ENCODE data around the gene BRI3. TPM values are rescaled to one million over a fixed set of nuclear protein-coding genes. Genes with fewer than 3 reads are reported as not detected.
A peak's percentile ranks its signal among the peaks of the same experiment; 100 is the strongest.

Gene BRI3
- polyA plus RNA-seq, 1 donor (not counting 4 experiments of a cell fraction or from before 2014, with no cell fraction given), result 121 TPM

- Histone ChIP-seq H3K27ac (ENCODE audit: control insufficient read depth, insufficient read depth, low read length) (peak overlapping the region; percentile 78), H3K9me3 (ENCODE audit: control insufficient read depth, low read depth, low read length) (no peaks in the 10 kb centered on the region), H2AFZ (ENCODE audit: control insufficient read depth, low read length) (no peak overlapping the region), H3K4me1 (ENCODE audit: control insufficient read depth, extremely low read depth, insufficient read depth, low read length) (peaks cover 57% of the 10 kb centered on the region), H3K36me3 (ENCODE audit: control insufficient read depth in 2 of 2, extremely low read depth in 1 of 2, insufficient read depth in 2 of 2, low read length in 2 of 2) (peaks cover 8 to 19% of the 10 kb centered on the region in 2 experiments), H4K20me1 (ENCODE audit: control insufficient read depth, extremely low read depth, insufficient read depth, low read length) (peaks cover 7% of the 10 kb centered on the region), H3K4me3 (ENCODE audit: control insufficient read depth in 2 of 3, extremely low read depth in 1 of 3, insufficient read depth in 2 of 3, low read depth in 1 of 3, low read length in 3 of 3) (peak overlapping the region; percentile 67 to 89 (median 77)), H3K79me2 (ENCODE audit: control insufficient read depth, insufficient read depth, low read length) (peaks cover 50% of the 10 kb centered on the region), H3K9ac (ENCODE audit: control insufficient read depth, extremely low read depth, insufficient read depth, low read length) (peak overlapping the region; percentile 78), H3K27me3 (ENCODE audit: control insufficient read depth, extremely low read depth, insufficient read depth, low read length) (no peaks in the 10 kb centered on the region), H3K9me1 (ENCODE audit: control insufficient read depth, extremely low read depth, insufficient read depth, low read length) (peaks cover 2% of the 10 kb centered on the region), H3K4me2 (ENCODE audit: control insufficient read depth, extremely low read depth, insufficient read depth, low read depth, low read length) (peak overlapping the region; percentile 96)
- no peak for TF ChIP-seq CTCF (optimal IDR thresholded peaks at IDR 0.05 in 1 of 3, IDR thresholded peaks at IDR 0.05 in 1 of 3, conservative IDR thresholded peaks at IDR 0.05 in 1 of 3; ENCODE audit: extremely low read depth in 1 of 3, insufficient read depth in 2 of 3, low read length in 3 of 3)
- TF ChIP-seq EZH2 (IDR thresholded peaks at IDR 0.05; ENCODE audit: low read length), result no peak
- dilution Hi-C loops (cut with MboI; ENCODE audit: extremely low pct_ligation_motif_present, low sequenced_read_pairs), result no loop called here
- FAIRE-seq (no peak), DNase-seq (ENCODE audit: low read depth, low spot score) (no peak)
Observed at GRCh38 chr7:98283887-98284222, 2.4 kb downstream of the BRI3 start.

GRCh38 chr7:98284335-98285036 is 3.0 kb downstream of the BRI3 start:
- Histone ChIP-seq H3K27ac (ENCODE audit: control insufficient read depth, insufficient read depth, low read length) (peak overlapping the region; percentile 78), H3K9me1 (ENCODE audit: control insufficient read depth, extremely low read depth, insufficient read depth, low read length) (peaks cover 4% of the 10 kb centered on the region), H3K4me2 (ENCODE audit: control insufficient read depth, extremely low read depth, insufficient read depth, low read depth, low read length) (peak overlapping the region; percentile 96), H3K9me3 (ENCODE audit: control insufficient read depth, low read depth, low read length) (no peaks in the 10 kb centered on the region), H3K4me1 (ENCODE audit: control insufficient read depth, extremely low read depth, insufficient read depth, low read length) (peaks cover 57% of the 10 kb centered on the region), H3K4me3 (ENCODE audit: control insufficient read depth in 2 of 3, extremely low read depth in 1 of 3, insufficient read depth in 2 of 3, low read depth in 1 of 3, low read length in 3 of 3) (peak overlapping the region; percentile 67 to 89 (median 77)), H3K79me2 (ENCODE audit: control insufficient read depth, insufficient read depth, low read length) (peaks cover 56% of the 10 kb centered on the region), H2AFZ (ENCODE audit: control insufficient read depth, low read length) (peak overlapping the region; percentile 54), H4K20me1 (ENCODE audit: control insufficient read depth, extremely low read depth, insufficient read depth, low read length) (peaks cover 9% of the 10 kb centered on the region), H3K9ac (ENCODE audit: control insufficient read depth, extremely low read depth, insufficient read depth, low read length) (peak overlapping the region; percentile 78), H3K36me3 (ENCODE audit: control insufficient read depth in 2 of 2, extremely low read depth in 1 of 2, insufficient read depth in 2 of 2, low read length in 2 of 2) (peaks cover 10 to 23% of the 10 kb centered on the region in 2 experiments), H3K27me3 (ENCODE audit: control insufficient read depth, extremely low read depth, insufficient read depth, low read length) (no peaks in the 10 kb centered on the region)
- no peak for DNase-seq (ENCODE audit: low read depth, low spot score)
- TF ChIP-seq EZH2 (IDR thresholded peaks at IDR 0.05; ENCODE audit: low read length) (no peak), CTCF (optimal IDR thresholded peaks at IDR 0.05 in 1 of 3, IDR thresholded peaks at IDR 0.05 in 1 of 3, conservative IDR thresholded peaks at IDR 0.05 in 1 of 3; ENCODE audit: extremely low read depth in 1 of 3, insufficient read depth in 2 of 3, low read length in 3 of 3) (no peak)
- peak; percentile 65 for FAIRE-seq
- dilution Hi-C loops (cut with MboI; ENCODE audit: extremely low pct_ligation_motif_present, low sequenced_read_pairs), result no loop called here
